ENCODE measurements around the gene EPOP. TPM values are rescaled to one million over a fixed set of nuclear protein-coding genes. Genes with fewer than 3 reads are reported as not detected.

Gene EPOP
- total and polyA plus RNA-seq, 7 donors, result 0.21 to 1.2 (median 0.50) TPM

DNA sequence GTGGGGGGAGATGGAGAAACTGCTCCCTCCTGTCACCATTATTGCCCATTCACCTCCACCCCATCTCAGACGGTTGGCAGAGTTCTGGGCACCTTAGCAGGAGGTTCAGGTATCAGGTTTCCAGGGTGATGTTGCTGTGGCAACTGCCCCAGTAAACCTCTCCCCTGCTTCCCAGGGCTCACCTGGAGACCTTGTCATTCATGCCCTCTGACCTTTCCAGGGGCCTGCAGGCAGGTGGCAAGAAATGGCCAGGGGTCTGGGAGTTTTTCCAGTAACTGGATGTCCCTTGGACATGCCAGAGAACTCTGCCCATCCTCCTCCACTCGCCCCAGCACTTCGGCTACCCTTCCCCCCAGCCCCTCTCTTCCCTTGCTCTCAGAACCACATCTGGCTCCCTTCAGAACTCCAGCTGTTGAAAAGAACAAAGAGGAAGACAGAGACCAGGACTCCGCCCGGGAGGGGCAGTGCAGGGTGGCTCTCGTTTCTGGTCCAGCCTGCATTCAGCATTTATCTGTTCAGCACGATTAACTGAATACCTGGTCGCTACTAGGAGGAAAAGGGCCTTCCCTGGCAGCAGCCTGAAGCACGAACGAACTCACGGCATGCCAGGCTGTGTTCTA, 38.8 kb upstream of the EPOP start:
- intact Hi-C loops (cut with DNase I), result no loop called here
- ATAC-seq, result no peak

DNA sequence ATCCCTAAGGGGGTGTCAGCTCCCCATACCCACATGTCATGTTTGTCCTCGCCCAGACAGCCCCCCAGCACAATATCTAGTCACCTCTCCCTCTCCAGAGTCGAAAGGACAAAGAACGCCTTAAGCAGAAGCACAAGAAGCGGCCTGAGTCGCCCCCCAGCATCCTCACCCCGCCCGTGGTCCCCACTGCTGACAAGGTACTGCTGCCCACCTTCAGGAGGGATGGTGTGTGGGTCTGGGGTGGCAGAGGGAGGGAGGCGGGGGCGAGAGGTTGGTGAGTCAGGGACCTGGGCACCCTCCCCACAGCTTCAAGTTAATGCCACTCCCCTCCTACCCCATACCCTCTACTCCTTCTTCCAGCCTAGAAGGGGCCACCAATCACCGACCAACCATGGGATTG, 37.8 kb upstream of the EPOP start:
- intact Hi-C loops (cut with DNase I), result no loop called here
- peak overlapping the region; percentile 58 for H3K27ac ChIP-seq

More for the DNA sequence above, 38.8 kb upstream of the EPOP start:
- H3K9me3 ChIP-seq, result no peaks in the 10 kb centered on the region
- no peaks in the 10 kb centered on the region for H3K27me3 ChIP-seq (ENCODE audit: insufficient read depth in 3 of 3, low read length in 2 of 3)
- no peak overlapping the region for H3K4me3 ChIP-seq
- 66 to 76% (median 70%) methylated on average over 11 of the region's 11 CpGs for WGBS, 3 donors
- H3K36me3 ChIP-seq (ENCODE audit: insufficient read depth in 1 of 2, low read depth in 1 of 2), result peaks cover 0 to 97% of the 10 kb centered on the region in 2 donors
- no peak overlapping the region for H3K27ac ChIP-seq
- TF ChIP-seq, protein P1, sequence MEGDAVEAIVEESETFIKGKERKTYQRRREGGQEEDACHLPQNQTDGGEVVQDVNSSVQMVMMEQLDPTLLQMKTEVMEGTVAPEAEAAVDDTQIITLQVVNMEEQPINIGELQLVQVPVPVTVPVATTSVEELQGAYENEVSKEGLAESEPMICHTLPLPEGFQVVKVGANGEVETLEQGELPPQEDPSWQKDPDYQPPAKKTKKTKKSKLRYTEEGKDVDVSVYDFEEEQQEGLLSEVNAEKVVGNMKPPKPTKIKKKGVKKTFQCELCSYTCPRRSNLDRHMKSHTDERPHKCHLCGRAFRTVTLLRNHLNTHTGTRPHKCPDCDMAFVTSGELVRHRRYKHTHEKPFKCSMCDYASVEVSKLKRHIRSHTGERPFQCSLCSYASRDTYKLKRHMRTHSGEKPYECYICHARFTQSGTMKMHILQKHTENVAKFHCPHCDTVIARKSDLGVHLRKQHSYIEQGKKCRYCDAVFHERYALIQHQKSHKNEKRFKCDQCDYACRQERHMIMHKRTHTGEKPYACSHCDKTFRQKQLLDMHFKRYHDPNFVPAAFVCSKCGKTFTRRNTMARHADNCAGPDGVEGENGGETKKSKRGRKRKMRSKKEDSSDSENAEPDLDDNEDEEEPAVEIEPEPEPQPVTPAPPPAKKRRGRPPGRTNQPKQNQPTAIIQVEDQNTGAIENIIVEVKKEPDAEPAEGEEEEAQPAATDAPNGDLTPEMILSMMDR (IDR thresholded peaks at IDR 0.05), result no peak
- peaks cover 39% of the 10 kb centered on the region for H3K4me1 ChIP-seq
- DNase-seq, result no peak

DNA sequence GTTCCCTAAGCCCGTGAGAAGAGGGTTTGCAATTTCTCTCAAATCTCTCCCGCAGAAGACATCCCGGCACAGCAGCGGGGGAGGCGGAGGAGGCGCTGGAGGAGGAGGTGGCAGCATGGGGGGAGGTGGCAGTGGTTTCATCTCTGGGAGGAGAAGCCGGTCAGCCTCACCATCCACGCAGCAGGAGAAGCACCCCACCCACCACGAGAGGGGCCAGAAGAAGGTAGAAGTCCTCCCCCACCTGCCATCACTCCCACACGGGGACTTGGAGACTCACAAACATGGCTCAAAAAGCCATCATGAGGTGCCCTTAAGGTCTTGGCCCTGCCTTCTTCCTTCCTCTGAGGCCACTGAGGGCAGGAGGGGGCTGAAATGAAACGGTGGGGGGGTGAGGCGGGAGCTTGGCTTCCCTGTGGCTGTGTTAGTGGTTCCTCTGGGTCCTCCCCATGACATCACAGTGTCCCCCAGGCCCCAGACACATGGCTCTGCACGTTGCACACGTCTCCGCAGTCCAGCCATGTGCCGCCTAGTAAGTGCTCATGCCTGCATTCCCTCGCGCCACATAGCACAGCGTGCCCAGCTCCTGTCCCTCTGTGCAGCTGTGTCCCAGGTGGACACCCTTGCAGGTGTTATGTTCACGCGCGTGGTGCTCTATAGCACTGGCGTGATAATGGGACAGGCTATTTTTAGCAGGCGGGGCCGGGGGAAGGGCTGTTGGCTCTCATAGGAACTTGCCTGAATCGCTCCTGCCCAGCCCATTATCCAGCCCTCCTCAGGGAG, 37.2 kb upstream of the EPOP start:
- Histone ChIP-seq H3K27ac (peak overlapping the region; percentile 58), H3K27me3 (ENCODE audit: insufficient read depth in 3 of 3, low read length in 2 of 3) (no peaks in the 10 kb centered on the region), H3K9me3 (no peaks in the 10 kb centered on the region), H3K4me1 (peaks cover 50% of the 10 kb centered on the region), H3K36me3 (ENCODE audit: insufficient read depth in 1 of 2, low read depth in 1 of 2) (peaks cover 0 to 95% of the 10 kb centered on the region in 2 donors), H3K4me3 (no peak overlapping the region)
- 49 to 62% (median 52%) methylated on average over 26 of the region's 26 CpGs for WGBS, 3 donors
- intact Hi-C loops (cut with DNase I), result loop anchor here in 1 of 2 donors (2.0 kb wide), 1 partner anchor 17 kb away; no protein-coding TSS in a partner anchor
- DNase-seq (no peak), ATAC-seq (peak; percentile 46 to 73 (median 58))
- TF ChIP-seq, protein P1 (IDR thresholded peaks at IDR 0.05), result no peak

More for the DNA sequence above, 37.8 kb upstream of the EPOP start:
- no peaks in the 10 kb centered on the region for H3K27me3 ChIP-seq (ENCODE audit: insufficient read depth in 3 of 3, low read length in 2 of 3)
- ATAC-seq (no peak), DNase-seq (no peak)
- WGBS, 3 donors, result 91 to 96% (median 96%) methylated on average over 10 of the region's 10 CpGs
- TF ChIP-seq, protein P1 (IDR thresholded peaks at IDR 0.05), result no peak
- no peaks in the 10 kb centered on the region for H3K9me3 ChIP-seq
- peaks cover 45% of the 10 kb centered on the region for H3K4me1 ChIP-seq
- no peak overlapping the region for H3K4me3 ChIP-seq
- H3K36me3 ChIP-seq (ENCODE audit: insufficient read depth in 1 of 2, low read depth in 1 of 2), result peaks cover 0 to 97% of the 10 kb centered on the region in 2 donors

DNA sequence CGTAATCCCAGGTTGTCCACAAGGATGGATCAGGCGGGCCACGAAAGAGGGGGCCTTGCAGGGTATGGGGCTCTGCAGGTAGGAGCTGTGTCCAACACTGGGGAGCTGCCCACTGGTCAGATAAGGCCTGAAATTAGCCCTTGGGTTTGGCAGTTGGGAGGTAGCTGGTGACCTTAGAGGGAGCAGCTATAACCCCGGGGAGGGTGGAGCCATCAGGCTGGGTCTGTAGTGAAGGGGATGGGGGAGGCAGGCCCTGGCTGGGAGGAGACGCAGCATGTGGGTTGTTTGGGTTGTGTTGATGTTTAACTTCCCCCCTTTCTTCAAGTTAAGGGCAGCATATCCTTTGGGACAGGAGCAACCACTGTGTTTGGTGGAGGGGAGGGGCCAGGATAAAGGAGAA, 36.2 kb upstream of the EPOP start:
- WGBS, 3 donors, result 76 to 84% (median 77%) methylated on average over 5 of the region's 5 CpGs
- H3K9me3 ChIP-seq, result no peaks in the 10 kb centered on the region
- peaks cover 54% of the 10 kb centered on the region for H3K4me1 ChIP-seq
- TF ChIP-seq, protein P1 (IDR thresholded peaks at IDR 0.05), result no peak
- DNase-seq (no peak), ATAC-seq (no peak)
- intact Hi-C loops (cut with DNase I), result loop anchor here in 1 of 2 donors (2.0 kb wide), 1 partner anchor 18 kb away; no protein-coding TSS in a partner anchor
- peak overlapping the region; percentile 83 for H3K27ac ChIP-seq
- no peaks in the 10 kb centered on the region for H3K27me3 ChIP-seq (ENCODE audit: insufficient read depth in 3 of 3, low read length in 2 of 3)
- H3K36me3 ChIP-seq (ENCODE audit: insufficient read depth in 1 of 2, low read depth in 1 of 2), result peaks cover 0 to 85% of the 10 kb centered on the region in 2 donors
- peak overlapping the region; percentile 6 for H3K4me3 ChIP-seq

Data from psoas muscle (tissue), 8 donors.